Esophagus squamous epithelium (tissue), 5 donors: ENCODE results near the gene ASZ1. TPM values are rescaled to one million over a fixed set of nuclear protein-coding genes. Genes with fewer than 3 reads are reported as not detected.

Experiments
- DNase-seq: peaks from one replicate; lab custom pipeline; 2025; lab: John Stamatoyannopoulos, UW
- H3K27ac ChIP-seq, 4 donors: fragments of 200-600 bp; sonication (generic); one replicate each; pipeline ENCODE4 v1.5.1; 2016 to 2019; ENCODE audit warnings: mild to moderate bottlenecking in 1 of 4
- H3K27me3 ChIP-seq, 4 donors: fragments of 200-600 bp; sonication (generic); 1 replicate in 3 of 4; 2 replicates in 1 of 4; pipeline versions ENCODE4 v1.5.1 to v1.6.0; 2017 to 2021; ENCODE audit warnings: antibody characterized with exemption in 1 of 4
- H3K36me3 ChIP-seq, 3 donors: fragments of 200-600 bp; sonication (generic); one replicate each; pipeline ENCODE4 v1.5.1; 2016 to 2019
- H3K4me1 ChIP-seq, 3 donors: fragments of 200-600 bp; sonication (generic); one replicate each; pipeline ENCODE4 v1.5.1; 2017 to 2019
- H3K4me3 ChIP-seq, 4 donors: fragments of 200-600 bp; sonication (generic); 1 replicate in 3 of 4; 2 replicates in 1 of 4; pipeline ENCODE4 v1.5.1; 2016 to 2019; ENCODE audit warnings: mild to moderate bottlenecking in 2 of 4, moderate library complexity in 1 of 4
- H3K9me3 ChIP-seq, 3 donors: fragments of 200-600 bp; sonication (generic); one replicate each; pipeline ENCODE4 v1.5.1; 2016 to 2019
- CTCF ChIP-seq, 6 experiments: fragments of 450-650 bp in 4 of 6; fragments of 200-600 bp in 2 of 6; sonication (generic) in 2 of 6; IDR thresholded peaks; one replicate each; pipeline ENCODE4 v1.5.1; 2016 to 2019; ENCODE audit warnings: antibody characterized with exemption in 6 of 6, mild to moderate bottlenecking in 4 of 6, moderate library complexity in 4 of 6
- POLR2A ChIP-seq, 4 donors: fragments of 450-650 bp; IDR thresholded peaks; one replicate each; pipeline ENCODE4 v1.6.1; 2017; ENCODE audit warnings: antibody characterized with exemption in 4 of 4, mild to moderate bottlenecking in 4 of 4, moderate library complexity in 3 of 4
- WGBS, 2 donors: methylation state at CpG; one replicate each; pipeline ENCODE4 v1.1.5; 2018; 5-methylcytosine and 5-hydroxymethylcytosine counted together
- intact Hi-C: fragments of 100-400 bp; cut with DNase I; formaldehyde crosslinking; loops from one replicate; pipeline ENCODE4 v1.15.0; 2022
- total RNA-seq, 4 donors: library from RNA; depleted of rRNA; stranded (reverse); fragments of >200 nt; gene quantifications; one replicate each; pipeline ENCODE4 v1.1.0, GENCODE V29; 2016
- donor health status: DM: yes; HTN: yes; CAD: no.

The ASZ1 gene
- total RNA-seq, 4 donors from 2014 or later, result not detected

- Histone ChIP-seq H3K9me3 (peaks cover 0 to 5% (median 0%) of the 10 kb centered on the region in 3 donors), H3K27me3 (peaks cover 6 to 49% (median 12%) of the 10 kb centered on the region in 4 donors), H3K36me3 (no peaks in the 10 kb centered on the region), H3K4me1 (peaks cover 20 to 44% (median 23%) of the 10 kb centered on the region in 3 donors), H3K27ac (no peak overlapping the region), H3K4me3 (no peak overlapping the region)
- intact Hi-C loops, result no loop called here
- TF ChIP-seq CTCF (IDR thresholded peaks at IDR 0.05), result no peak
- TF ChIP-seq POLR2A (IDR thresholded peaks at IDR 0.05), result no peak
- WGBS, 2 donors, result 27 to 43% methylated on average over 1 of the region's 1 CpG
- DNase-seq, result no peak
Measured at GRCh38 chr7:117325836-117326235, 101.5 kb downstream of the ASZ1 start.

- Histone ChIP-seq H3K4me1 (peaks cover 20 to 44% (median 23%) of the 10 kb centered on the region in 3 donors), H3K9me3 (peaks cover 0 to 5% (median 0%) of the 10 kb centered on the region in 3 donors), H3K27ac (no peak overlapping the region), H3K36me3 (no peaks in the 10 kb centered on the region), H3K4me3 (peak overlapping the region in 2 of 4 donors; percentile 49 to 66), H3K27me3 (peaks cover 6 to 58% (median 12%) of the 10 kb centered on the region in 4 donors)
- no peak for TF ChIP-seq CTCF (IDR thresholded peaks at IDR 0.05)
- no peak for TF ChIP-seq POLR2A (IDR thresholded peaks at IDR 0.05)
- 54 to 59% methylated on average over 4 of the region's 4 CpGs for WGBS, 2 donors
- DNase-seq, result no peak
- intact Hi-C loops, result no loop called here
Measured at GRCh38 chr7:117324960-117325359, 102.3 kb downstream of the ASZ1 start.

GRCh38 chr7:117323851-117324711 lies 103.2 kb downstream of the ASZ1 start:
- no peak for DNase-seq
- Histone ChIP-seq H3K27me3 (peaks cover 6 to 67% (median 12%) of the 10 kb centered on the region in 4 donors), H3K4me1 (peaks cover 20 to 44% (median 23%) of the 10 kb centered on the region in 3 donors), H3K36me3 (no peaks in the 10 kb centered on the region), H3K4me3 (peak overlapping the region; percentile 22 to 66 (median 42)), H3K27ac (no peak overlapping the region), H3K9me3 (peaks cover 0 to 5% (median 0%) of the 10 kb centered on the region in 3 donors)
- TF ChIP-seq CTCF (IDR thresholded peaks at IDR 0.05) (no peak), POLR2A (IDR thresholded peaks at IDR 0.05) (no peak)
- WGBS, 2 donors, result 0 to 13% methylated on average over 3 to 6 of the region's 67 CpGs
- intact Hi-C loops, result no loop called here

GRCh38 chr7:117323305-117323850 lies 103.9 kb downstream of the ASZ1 start:
- Histone ChIP-seq H3K9me3 (peaks cover 0 to 5% (median 0%) of the 10 kb centered on the region in 3 donors), H3K27me3 (peaks cover 6 to 71% (median 12%) of the 10 kb centered on the region in 4 donors), H3K4me1 (peaks cover 20 to 44% (median 23%) of the 10 kb centered on the region in 3 donors), H3K36me3 (no peaks in the 10 kb centered on the region), H3K27ac (no peak overlapping the region), H3K4me3 (peak overlapping the region; percentile 22 to 66 (median 42))
- no peak for DNase-seq
- TF ChIP-seq POLR2A (IDR thresholded peaks at IDR 0.05), result no peak
- no peak for TF ChIP-seq CTCF (IDR thresholded peaks at IDR 0.05)
- intact Hi-C loops, result no loop called here
- 2 to 3% methylated on average over 17 to 22 of the region's 25 CpGs for WGBS, 2 donors
